Skin of body (tissue), 2 donors: ENCODE measurements around the gene FLT1. TPM values are rescaled to one million over a fixed set of nuclear protein-coding genes. Genes with fewer than 3 reads are reported as not detected.

Experiments used
- DNase-seq: peaks from one replicate; lab custom pipeline; 2025; lab: John Stamatoyannopoulos, UW
- total RNA-seq: library from RNA; depleted of rRNA; stranded (reverse); fragments of >200 nt; gene quantifications from one replicate; pipeline ENCODE4 v1.2.3, GENCODE V29; 2014

The FLT1 gene
- total RNA-seq, 1 donor from 2014 or later: 22.3 TPM

- DNase-seq: no peak
These were observed 65.8 kb downstream of the FLT1 start for GRCh38 chr13:28429096-28429495.

- no peak for DNase-seq
These were observed 68.5 kb downstream of the FLT1 start for GRCh38 chr13:28426381-28426780.

- DNase-seq: no peak
These were observed 69.1 kb downstream of the FLT1 start for GRCh38 chr13:28425793-28426192.

DNA sequence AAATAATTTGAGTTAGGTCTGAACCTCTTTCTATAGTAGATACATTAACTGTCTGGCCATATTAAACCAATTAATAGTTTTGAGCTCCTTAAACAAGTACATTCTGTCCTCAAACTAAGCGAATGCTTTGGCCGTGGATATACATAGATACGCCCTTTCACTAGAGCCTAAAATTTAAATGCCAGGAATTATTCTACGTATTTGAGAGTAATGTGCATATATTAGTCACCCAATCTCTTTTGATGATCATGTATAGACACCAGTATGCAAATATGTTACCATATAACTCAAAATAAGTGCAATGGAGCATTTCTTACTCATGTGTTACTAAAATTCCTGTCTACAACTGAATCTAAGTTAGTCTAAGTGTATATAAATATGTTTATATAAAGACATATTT lies 70.4 kb downstream of the FLT1 start:
- no peak for DNase-seq

DNA sequence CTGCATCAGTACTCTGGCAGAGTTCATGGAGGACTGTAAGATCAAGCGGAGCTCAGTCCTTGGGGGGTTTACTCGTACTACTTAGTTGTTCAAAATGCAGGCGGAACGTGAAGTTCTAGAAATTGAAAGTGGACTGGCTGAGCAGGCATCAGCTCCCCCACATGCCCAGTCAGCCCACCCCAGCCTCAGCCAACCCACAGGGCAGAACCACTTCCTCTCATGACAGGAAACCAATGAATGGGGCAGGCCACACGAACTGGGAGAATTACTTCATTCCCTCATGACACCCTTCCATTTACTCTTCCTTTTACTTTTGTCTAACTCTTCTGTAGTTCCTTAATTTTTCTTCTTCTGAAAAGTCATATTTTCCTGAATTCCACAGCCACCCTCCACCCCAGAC lies 71.9 kb downstream of the FLT1 start:
- DNase-seq: no peak

DNA sequence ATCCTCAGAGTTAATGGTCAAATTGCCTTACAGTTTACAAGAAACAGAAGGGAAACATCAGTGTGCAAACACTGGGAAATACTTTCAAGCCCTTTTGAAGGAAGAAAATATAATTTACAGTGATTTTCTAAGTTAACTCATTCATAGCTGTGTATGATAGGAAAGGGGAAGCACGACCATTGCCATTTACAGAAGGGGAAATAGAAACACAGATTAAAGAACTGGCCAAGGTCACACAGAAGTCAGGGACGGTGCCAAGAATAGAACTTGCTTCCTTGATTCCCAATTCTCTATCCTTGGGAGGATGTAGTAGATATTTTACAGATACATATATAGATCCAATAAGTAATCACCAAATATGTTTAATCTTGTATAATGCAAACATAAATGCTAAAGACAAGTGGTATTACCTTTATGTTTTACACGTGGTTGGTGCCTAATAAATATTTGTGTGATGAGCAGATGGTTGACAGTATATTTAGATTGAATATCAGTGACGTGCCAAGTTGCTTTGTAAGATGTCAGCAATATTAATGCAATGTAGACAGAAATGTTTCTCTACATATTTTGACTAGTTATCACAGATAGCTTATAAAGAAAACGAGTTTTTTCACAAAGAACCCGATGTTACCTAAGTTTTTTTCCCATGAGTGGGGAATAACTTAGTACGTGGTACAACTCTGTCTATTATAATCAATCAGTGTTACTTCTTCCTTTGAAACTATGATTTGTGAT lies 73.1 kb downstream of the FLT1 start:
- DNase-seq: no peak

- DNase-seq: no peak
These were observed 74.2 kb downstream of the FLT1 start for GRCh38 chr13:28420704-28421103.

- DNase-seq: no peak
These were observed 78.9 kb downstream of the FLT1 start for GRCh38 chr13:28415994-28416421.

DNA sequence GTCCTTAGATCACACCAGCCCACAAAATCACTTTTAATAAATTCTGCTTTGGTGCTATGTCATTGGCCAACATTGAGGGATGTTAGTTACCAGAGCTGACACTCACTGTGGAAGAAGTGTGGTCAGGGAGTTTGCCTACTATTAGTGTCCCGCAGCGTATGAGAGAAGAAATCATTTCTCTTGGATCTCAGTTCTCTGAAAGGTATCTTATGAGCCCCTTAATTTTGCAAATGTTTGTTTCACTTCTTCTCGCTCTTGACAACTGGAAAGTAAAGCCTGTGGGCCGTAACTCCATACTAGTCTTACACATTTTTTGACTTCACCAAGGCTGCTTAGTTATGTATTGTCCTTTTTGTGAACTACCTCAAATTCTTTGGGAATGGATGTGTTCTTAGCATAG lies 80.9 kb downstream of the FLT1 start:
- no peak for DNase-seq

GRCh38 chr13:28412981-28413380 lies 81.9 kb downstream of the FLT1 start:
- no peak for DNase-seq

DNA sequence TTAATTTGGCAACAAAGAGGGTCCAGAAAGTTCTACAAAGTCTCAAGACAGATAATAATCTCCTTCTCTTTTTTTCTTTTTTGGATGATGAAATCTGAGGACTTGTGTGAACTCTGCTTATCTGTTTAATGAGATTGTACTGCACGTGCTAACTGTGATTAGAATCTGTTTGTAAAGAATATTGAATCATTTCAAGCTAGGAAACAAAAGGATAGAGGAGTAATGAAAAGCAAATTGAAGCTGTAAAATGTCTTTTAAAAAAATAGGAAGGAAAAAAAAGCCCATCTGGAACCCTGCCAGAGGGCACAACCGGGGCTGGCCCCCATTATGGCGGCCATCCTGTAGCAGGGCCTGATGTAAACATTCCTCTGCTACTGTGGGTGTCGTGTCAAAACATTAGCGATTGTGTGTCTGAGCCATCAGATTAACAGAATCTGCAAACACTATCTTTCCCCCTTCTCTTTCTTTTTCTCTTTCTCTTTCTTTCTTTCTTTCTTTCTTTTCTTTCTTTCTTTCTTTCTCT lies 83.0 kb downstream of the FLT1 start:
- peak; percentile 16 for DNase-seq

DNA sequence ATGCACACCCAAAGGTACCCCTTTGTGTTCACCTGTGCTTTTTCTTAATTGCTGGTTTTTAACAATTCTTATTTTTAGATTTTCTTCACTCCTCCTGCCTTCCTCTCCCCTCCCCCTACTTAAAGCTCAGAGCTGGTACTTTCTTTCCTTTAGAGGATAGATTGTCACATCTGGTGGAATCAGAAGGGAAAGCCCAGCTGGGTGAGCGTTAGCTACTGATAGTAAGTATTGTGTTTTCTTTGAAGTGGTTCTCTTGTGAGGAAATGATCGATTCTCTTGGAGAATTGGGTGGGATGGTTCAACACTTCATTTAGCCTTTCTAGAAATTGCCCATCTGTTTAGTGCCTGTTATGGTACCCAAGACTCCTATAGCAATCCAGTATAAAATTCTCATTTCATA lies 84.8 kb downstream of the FLT1 start:
- no peak for DNase-seq

DNA sequence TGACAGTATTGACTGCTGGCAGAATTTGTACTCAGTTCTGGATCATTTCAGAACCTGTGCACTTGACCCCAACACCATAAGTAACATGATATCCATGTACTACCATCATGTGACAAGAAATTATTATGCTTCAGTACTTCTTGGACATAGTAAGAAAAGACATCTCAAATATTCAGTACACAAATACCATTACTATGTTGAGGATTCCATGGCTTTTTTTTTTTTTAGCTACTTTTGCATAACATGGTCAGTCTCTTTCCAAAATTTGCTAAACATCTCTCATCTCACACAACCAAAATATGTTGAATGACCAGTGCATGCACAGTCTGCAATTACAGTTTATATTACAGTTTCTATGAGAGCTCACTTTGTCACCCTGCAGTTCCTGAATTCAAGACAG lies 85.3 kb downstream of the FLT1 start:
- DNase-seq: no peak

DNA sequence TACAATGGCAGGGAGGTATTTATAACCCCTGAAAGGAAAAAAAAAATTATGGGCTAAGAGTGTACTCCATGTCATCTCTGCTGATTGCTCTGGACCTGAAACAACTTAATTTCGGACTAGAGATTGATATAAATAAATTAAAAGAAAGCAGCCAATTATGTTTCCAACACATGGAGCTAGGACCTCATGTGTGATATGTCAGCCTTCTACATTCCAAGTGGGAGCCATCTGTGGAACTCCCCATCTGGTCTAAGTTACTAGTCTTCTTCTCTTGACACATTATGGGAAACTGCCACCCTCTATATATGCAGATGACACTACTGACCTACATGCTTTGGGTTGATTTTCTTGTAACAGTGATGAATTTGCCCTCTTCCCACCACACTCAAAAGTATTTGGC lies 86.1 kb downstream of the FLT1 start:
- peak; percentile 62 for DNase-seq

GRCh38 chr13:28408235-28408848 lies 86.6 kb downstream of the FLT1 start:
- peak; percentile 53 for DNase-seq

- no peak for DNase-seq
These were observed 88.1 kb downstream of the FLT1 start for GRCh38 chr13:28406733-28407266.

DNA sequence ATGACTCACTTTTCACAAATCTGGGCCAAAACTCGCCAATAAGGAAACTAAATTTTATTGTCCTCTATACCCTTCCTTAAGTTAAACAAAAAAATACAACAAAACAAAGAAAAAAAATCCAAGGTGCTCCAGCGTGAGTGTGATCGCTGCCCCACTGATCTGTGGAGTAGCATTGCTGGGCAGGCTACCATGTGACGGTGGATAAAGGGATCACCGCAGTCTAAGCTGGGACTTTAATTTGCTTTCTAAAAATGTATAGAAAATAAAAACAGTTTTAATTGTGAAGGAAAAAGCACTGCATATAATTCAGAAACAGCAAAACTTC lies 92.9 kb downstream of the FLT1 start:
- DNase-seq: no peak

DNA sequence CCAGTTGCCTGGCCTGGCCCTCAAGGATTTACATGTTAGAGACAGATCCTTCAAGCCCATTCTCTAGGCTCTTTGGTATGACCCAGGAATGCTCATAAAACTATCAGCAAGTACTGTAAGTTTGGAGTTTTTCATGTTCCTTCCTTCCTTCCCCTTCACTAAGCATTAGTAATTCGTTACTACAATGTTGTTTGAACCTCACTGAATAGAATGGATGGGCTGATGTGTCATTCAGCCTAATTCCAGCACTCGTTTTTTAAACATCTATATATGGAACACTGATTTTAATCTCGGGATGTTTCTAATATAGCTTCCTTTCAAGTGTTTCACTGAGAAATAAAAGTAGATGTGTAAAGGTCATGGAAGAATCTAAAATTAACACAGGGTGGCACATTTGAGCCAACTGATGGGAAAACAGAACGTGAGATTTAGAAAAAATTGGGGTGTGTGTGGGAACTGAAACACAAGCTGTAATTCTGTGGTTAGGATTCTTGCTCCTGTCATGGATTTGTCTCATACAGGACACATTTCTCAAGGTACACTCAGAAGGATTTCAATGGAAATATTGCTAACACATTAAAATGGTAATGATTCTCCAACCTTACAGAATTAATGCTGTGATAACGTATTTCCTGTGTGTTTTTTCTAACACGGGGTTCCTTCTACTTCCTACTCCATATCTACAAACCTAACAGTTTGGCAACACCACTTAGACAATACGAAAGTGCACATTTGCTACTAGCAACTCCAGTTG lies 93.4 kb downstream of the FLT1 start:
- DNase-seq: no peak

- no peak for DNase-seq
These were observed 98.9 kb downstream of the FLT1 start for GRCh38 chr13:28396053-28396452.

- no peak for DNase-seq
These were observed 100.5 kb downstream of the FLT1 start for GRCh38 chr13:28394422-28394821.

- DNase-seq: no peak
These were observed 101.9 kb downstream of the FLT1 start for GRCh38 chr13:28392896-28393505.

DNA sequence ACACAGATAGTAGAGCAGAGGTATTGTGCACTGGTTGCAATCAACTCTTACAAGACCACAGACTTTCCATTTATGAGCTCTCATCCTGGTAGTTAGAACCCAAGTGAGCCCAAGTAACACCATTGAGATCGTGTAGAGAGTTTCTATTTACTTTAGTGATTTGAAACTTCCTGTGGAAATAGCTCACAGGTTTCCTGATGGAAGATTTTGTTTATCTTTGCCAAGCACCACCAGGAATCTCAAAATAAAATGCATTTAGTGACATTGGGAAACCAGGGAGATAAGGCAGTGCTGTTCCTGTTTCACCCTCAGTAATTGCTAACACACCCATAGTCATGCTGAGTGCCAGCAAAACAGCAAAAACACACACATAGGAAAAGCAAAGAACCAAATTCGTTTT lies 102.5 kb downstream of the FLT1 start:
- no peak for DNase-seq
